GM23338 (cell line): ENCODE measurements around the gene RABGAP1L. TPM values are rescaled to one million over a fixed set of nuclear protein-coding genes. Genes with fewer than 3 reads are reported as not detected.

ENCODE experiments used
- ATAC-seq: fragments of 200-7000 bp; cut with Tn5 transposase; 3 replicates; pipeline ENCODE4 v1.9.1; 2020
- DNase-seq: peaks from one replicate; pipeline ENCODE4 v3.0.0-alpha.2; 2015; ENCODE audit warnings: low spot score
- H2AFZ ChIP-seq: fragments of 200-600 bp; sonication (generic); 2 replicates; pipeline ENCODE4 v1.8.0; 2016; ENCODE audit warnings: antibody characterized with exemption, mild to moderate bottlenecking, moderate library complexity
- H3F3A ChIP-seq: fragments of 200-600 bp; sonication (generic); replicated peaks from 2 replicates; pipeline ENCODE4 v1.8.0; 2017; ENCODE audit warnings: antibody characterized with exemption, mixed run types, low read depth
- H3K27ac ChIP-seq: fragments of 200-600 bp; sonication (generic); 2 replicates; pipeline ENCODE4 v1.6.1; 2016; ENCODE audit warnings: low read depth
- H3K27me3 ChIP-seq: fragments of 200-600 bp; sonication (generic); 2 replicates; pipeline ENCODE4 v1.8.0; 2016; ENCODE audit warnings: mild to moderate bottlenecking, mixed run types, moderate library complexity; ENCODE audit not compliant: insufficient read depth
- H3K36me3 ChIP-seq: fragments of 200-600 bp; sonication (generic); 2 replicates; pipeline ENCODE4 v1.8.0; 2016; ENCODE audit warnings: mild to moderate bottlenecking; ENCODE audit not compliant: insufficient read depth
- H3K4me1 ChIP-seq: fragments of 200-600 bp; sonication (generic); 2 replicates; pipeline ENCODE4 v1.8.0; 2016; ENCODE audit warnings: mild to moderate bottlenecking, moderate library complexity; ENCODE audit not compliant: insufficient read depth
- H3K4me2 ChIP-seq: fragments of 200-600 bp; sonication (generic); 2 replicates; pipeline ENCODE4 v1.7.1; 2017; ENCODE audit warnings: mixed run types
- H3K4me3 ChIP-seq: fragments of 200-600 bp; sonication (generic); 2 replicates; pipeline ENCODE4 v1.6.1; 2016; ENCODE audit warnings: mixed run types
- H3K79me2 ChIP-seq: fragments of 200-600 bp; sonication (generic); replicated peaks from 2 replicates; pipeline ENCODE4 v1.8.0; 2017; ENCODE audit warnings: mild to moderate bottlenecking; ENCODE audit not compliant: insufficient read depth
- H3K9me2 ChIP-seq: fragments of 200-600 bp; sonication (generic); 2 replicates; pipeline ENCODE4 v1.8.0; 2017; ENCODE audit not compliant: insufficient read depth
- H4K20me1 ChIP-seq: fragments of 200-600 bp; sonication (generic); replicated peaks from 2 replicates; pipeline ENCODE4 v1.8.0; 2017; ENCODE audit warnings: mild to moderate bottlenecking; ENCODE audit not compliant: insufficient read depth
- H3K27ac Mint-ChIP-seq: 2 replicates; pipeline ENCODE4 v1.8.0; 2020; ENCODE audit warnings: inconsistent platforms, mild to moderate bottlenecking, moderate library complexity, mixed read lengths
- H3K27me3 Mint-ChIP-seq: 3 replicates; pipeline ENCODE4 v1.8.0; 2022; ENCODE audit warnings: low read depth, mild to moderate bottlenecking, moderate library complexity, mixed read lengths, inconsistent platforms; ENCODE audit not compliant: insufficient read depth, poor library complexity
- H3K36me3 Mint-ChIP-seq: 3 replicates; pipeline ENCODE4 v1.8.0; 2021; ENCODE audit warnings: low read depth, mild to moderate bottlenecking, inconsistent platforms, moderate library complexity, mixed read lengths
- H3K4me1 Mint-ChIP-seq: 3 replicates; pipeline ENCODE4 v1.8.0; 2020; ENCODE audit warnings: mild to moderate bottlenecking, inconsistent platforms, mixed read lengths
- H3K4me3 Mint-ChIP-seq: 3 replicates; pipeline ENCODE4 v1.8.0; 2021; ENCODE audit warnings: moderate library complexity, mild to moderate bottlenecking, inconsistent platforms, mixed read lengths
- H3K9me3 Mint-ChIP-seq: 3 replicates; pipeline ENCODE4 v1.8.0; 2020; ENCODE audit warnings: moderate library complexity, mild to moderate bottlenecking, inconsistent platforms, mixed read lengths
- CREB1 ChIP-seq: fragments of 250-450 bp; sonication (Bioruptor Pico); IDR thresholded peaks from 2 replicates; pipeline ENCODE4 v1.5.0; 2020; ENCODE audit warnings: low read depth, mild to moderate bottlenecking, moderate library complexity
- EZH2 ChIP-seq: fragments of 200-600 bp; sonication (generic); IDR thresholded peaks from one replicate; pipeline ENCODE4 v1.8.0; 2017; ENCODE audit warnings: antibody characterized with exemption, mild to moderate bottlenecking, low read depth; ENCODE audit not compliant: unreplicated experiment
- EZH2phosphoT487 ChIP-seq: fragments of 200-600 bp; sonication (generic); IDR thresholded peaks from one replicate; pipeline ENCODE4 v1.8.1; 2018; ENCODE audit warnings: antibody characterized with exemption; ENCODE audit not compliant: unreplicated experiment
- NANOG ChIP-seq: IDR thresholded peaks from 2 replicates; pipeline ENCODE4 v1.6.1; 2016; ENCODE audit warnings: antibody characterized with exemption, borderline replicate concordance
- POLR2AphosphoS5 ChIP-seq: IDR thresholded peaks from 2 replicates; pipeline ENCODE4 v1.6.1; 2016; ENCODE audit warnings: antibody characterized with exemption, low read depth
- STAT1 ChIP-seq: IDR thresholded peaks from one replicate; pipeline ENCODE4 v1.6.1; 2016; ENCODE audit warnings: antibody characterized with exemption; ENCODE audit not compliant: unreplicated experiment
- ZNF114 ChIP-seq: fragments of 250-450 bp; sonication (Bioruptor Pico); IDR thresholded peaks from 2 replicates; pipeline ENCODE4 v1.5.0; 2020; ENCODE audit warnings: mild to moderate bottlenecking, moderate library complexity
- polyA plus RNA-seq: library from polyadenylated mRNA; unstranded; fragments of >200 nt; fragmentation: Nextera tagmentation; extraction: Ambion mirVana; gene quantifications from 2 replicates; pipeline ENCODE4 v1.2.1, GENCODE V29; 2016
- total RNA-seq: library from RNA; depleted of rRNA; stranded (reverse); fragments of >200 nt; shearing (Covaris generic); gene quantifications from 2 replicates; pipeline ENCODE4 v1.2.3, GENCODE V29; 2014
- TF ChIP-seq, protein P1 (sequence below), 2 experiments: fragments of 200-600 bp in 1 of 2; sonication (generic) in 1 of 2; conservative IDR thresholded peaks; 2 replicates each; pipeline versions ENCODE4 v1.5.1 to v1.6.1; 2016 to 2017; ENCODE audit warnings: antibody characterized with exemption in 2 of 2, low read depth in 2 of 2, mild to moderate bottlenecking in 2 of 2, moderate library complexity in 1 of 2
- TF ChIP-seq, protein P2 (sequence below): fragments of 250-450 bp; sonication (Bioruptor Pico); IDR thresholded peaks from 2 replicates; pipeline ENCODE4 v1.5.0; 2020; ENCODE audit warnings: mild to moderate bottlenecking, moderate library complexity
- TF ChIP-seq, protein P3 (sequence below): IDR thresholded peaks from 2 replicates; pipeline ENCODE4 v1.6.1; 2016; ENCODE audit warnings: antibody characterized with exemption

The RABGAP1L gene
- total and polyA plus RNA-seq, 2 experiments from 2014 or later = 83.2 to 136 TPM

DNA sequence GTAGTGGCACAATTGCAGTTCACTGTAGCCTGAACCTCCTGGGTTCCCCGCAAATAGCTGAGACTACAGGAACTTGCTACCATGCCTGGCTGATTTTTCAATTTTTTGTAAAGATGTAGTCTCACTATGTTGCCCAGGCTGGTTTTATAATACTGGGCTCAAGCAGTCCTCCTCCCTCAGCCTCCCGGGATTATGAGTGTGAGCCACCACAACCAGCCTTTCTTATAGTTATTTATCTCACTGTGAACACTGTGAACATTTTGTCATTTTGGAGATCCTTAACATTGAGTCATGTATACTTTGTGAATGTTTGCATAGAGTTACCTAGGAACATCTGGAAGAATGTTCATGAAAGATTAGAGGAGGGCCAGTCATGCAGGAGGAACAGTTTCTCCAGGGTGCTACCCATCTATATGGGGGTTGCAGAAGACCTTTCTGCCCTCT, 713.3 kb downstream of the RABGAP1L start:
- TF ChIP-seq ZNF114 (CRISPR knock-in tag) = no peak
- no peak for TF ChIP-seq EZH2phosphoT487
- TF ChIP-seq, protein P1, sequence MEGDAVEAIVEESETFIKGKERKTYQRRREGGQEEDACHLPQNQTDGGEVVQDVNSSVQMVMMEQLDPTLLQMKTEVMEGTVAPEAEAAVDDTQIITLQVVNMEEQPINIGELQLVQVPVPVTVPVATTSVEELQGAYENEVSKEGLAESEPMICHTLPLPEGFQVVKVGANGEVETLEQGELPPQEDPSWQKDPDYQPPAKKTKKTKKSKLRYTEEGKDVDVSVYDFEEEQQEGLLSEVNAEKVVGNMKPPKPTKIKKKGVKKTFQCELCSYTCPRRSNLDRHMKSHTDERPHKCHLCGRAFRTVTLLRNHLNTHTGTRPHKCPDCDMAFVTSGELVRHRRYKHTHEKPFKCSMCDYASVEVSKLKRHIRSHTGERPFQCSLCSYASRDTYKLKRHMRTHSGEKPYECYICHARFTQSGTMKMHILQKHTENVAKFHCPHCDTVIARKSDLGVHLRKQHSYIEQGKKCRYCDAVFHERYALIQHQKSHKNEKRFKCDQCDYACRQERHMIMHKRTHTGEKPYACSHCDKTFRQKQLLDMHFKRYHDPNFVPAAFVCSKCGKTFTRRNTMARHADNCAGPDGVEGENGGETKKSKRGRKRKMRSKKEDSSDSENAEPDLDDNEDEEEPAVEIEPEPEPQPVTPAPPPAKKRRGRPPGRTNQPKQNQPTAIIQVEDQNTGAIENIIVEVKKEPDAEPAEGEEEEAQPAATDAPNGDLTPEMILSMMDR (conservative IDR thresholded peaks at IDR 0.05; ENCODE audit: low read depth in 2 of 2) = no peak
- TF ChIP-seq CREB1 = no peak
- TF ChIP-seq, protein P2, sequence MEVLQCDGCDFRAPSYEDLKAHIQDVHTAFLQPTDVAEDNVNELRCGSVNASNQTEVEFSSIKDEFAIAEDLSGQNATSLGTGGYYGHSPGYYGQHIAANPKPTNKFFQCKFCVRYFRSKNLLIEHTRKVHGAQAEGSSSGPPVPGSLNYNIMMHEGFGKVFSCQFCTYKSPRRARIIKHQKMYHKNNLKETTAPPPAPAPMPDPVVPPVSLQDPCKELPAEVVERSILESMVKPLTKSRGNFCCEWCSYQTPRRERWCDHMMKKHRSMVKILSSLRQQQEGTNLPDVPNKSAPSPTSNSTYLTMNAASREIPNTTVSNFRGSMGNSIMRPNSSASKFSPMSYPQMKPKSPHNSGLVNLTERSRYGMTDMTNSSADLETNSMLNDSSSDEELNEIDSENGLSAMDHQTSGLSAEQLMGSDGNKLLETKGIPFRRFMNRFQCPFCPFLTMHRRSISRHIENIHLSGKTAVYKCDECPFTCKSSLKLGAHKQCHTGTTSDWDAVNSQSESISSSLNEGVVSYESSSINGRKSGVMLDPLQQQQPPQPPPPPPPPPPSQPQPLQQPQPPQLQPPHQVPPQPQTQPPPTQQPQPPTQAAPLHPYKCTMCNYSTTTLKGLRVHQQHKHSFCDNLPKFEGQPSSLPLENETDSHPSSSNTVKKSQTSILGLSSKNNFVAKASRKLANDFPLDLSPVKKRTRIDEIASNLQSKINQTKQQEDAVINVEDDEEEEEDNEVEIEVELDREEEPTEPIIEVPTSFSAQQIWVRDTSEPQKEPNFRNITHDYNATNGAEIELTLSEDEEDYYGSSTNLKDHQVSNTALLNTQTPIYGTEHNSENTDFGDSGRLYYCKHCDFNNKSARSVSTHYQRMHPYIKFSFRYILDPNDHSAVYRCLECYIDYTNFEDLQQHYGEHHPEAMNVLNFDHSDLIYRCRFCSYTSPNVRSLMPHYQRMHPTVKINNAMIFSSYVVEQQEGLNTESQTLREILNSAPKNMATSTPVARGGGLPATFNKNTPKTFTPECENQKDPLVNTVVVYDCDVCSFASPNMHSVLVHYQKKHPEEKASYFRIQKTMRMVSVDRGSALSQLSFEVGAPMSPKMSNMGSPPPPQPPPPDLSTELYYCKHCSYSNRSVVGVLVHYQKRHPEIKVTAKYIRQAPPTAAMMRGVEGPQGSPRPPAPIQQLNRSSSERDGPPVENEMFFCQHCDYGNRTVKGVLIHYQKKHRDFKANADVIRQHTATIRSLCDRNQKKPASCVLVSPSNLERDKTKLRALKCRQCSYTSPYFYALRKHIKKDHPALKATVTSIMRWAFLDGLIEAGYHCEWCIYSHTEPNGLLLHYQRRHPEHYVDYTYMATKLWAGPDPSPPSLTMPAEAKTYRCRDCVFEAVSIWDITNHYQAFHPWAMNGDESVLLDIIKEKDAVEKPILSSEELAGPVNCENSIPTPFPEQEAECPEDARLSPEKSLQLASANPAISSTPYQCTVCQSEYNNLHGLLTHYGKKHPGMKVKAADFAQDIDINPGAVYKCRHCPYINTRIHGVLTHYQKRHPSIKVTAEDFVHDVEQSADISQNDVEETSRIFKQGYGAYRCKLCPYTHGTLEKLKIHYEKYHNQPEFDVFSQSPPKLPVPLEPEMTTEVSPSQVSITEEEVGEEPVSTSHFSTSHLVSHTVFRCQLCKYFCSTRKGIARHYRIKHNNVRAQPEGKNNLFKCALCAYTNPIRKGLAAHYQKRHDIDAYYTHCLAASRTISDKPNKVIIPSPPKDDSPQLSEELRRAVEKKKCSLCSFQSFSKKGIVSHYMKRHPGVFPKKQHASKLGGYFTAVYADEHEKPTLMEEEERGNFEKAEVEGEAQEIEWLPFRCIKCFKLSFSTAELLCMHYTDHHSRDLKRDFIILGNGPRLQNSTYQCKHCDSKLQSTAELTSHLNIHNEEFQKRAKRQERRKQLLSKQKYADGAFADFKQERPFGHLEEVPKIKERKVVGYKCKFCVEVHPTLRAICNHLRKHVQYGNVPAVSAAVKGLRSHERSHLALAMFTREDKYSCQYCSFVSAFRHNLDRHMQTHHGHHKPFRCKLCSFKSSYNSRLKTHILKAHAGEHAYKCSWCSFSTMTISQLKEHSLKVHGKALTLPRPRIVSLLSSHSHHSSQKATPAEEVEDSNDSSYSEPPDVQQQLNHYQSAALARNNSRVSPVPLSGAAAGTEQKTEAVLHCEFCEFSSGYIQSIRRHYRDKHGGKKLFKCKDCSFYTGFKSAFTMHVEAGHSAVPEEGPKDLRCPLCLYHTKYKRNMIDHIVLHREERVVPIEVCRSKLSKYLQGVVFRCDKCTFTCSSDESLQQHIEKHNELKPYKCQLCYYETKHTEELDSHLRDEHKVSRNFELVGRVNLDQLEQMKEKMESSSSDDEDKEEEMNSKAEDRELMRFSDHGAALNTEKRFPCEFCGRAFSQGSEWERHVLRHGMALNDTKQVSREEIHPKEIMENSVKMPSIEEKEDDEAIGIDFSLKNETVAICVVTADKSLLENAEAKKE (CRISPR knock-in tag) = no peak
- TF ChIP-seq, protein P3, sequence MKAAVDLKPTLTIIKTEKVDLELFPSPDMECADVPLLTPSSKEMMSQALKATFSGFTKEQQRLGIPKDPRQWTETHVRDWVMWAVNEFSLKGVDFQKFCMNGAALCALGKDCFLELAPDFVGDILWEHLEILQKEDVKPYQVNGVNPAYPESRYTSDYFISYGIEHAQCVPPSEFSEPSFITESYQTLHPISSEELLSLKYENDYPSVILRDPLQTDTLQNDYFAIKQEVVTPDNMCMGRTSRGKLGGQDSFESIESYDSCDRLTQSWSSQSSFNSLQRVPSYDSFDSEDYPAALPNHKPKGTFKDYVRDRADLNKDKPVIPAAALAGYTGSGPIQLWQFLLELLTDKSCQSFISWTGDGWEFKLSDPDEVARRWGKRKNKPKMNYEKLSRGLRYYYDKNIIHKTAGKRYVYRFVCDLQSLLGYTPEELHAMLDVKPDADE = no peak
- TF ChIP-seq EZH2 = no peak
- no peak for TF ChIP-seq NANOG
- no peak for TF ChIP-seq STAT1
- TF ChIP-seq POLR2AphosphoS5 = no peak
- Mint-ChIP-seq H3K27ac (peak overlapping the region; percentile 93), H3K9me3 (peaks cover 4% of the 10 kb centered on the region; the same call in 2 of the 3 replicates), H3K27me3 (peaks cover 12% of the 10 kb centered on the region), H3K36me3 (peaks cover 26% of the 10 kb centered on the region), H3K4me1 (peaks cover 37% of the 10 kb centered on the region), H3K4me3 (0 out of 3 replicates have a peak overlapping the region, but pooled peaks have one; percentile 40)
- ATAC-seq = peak; percentile 16
- Histone ChIP-seq H3K27ac (peak overlapping the region; percentile 94), H3K4me2 (peak overlapping the region; percentile 36; the same call in 1 of the 2 replicates), H3K79me2 (peaks cover 32% of the 10 kb centered on the region), H3K27me3 (no peaks in the 10 kb centered on the region), H4K20me1 (no peaks in the 10 kb centered on the region), H3K9me2 (no peaks in the 10 kb centered on the region), H2AFZ (no peak overlapping the region), H3K4me1 (peaks cover 35% of the 10 kb centered on the region), H3K4me3 (no peak overlapping the region), H3K36me3 (no peaks in the 10 kb centered on the region; the same call in 1 of the 2 replicates), H3F3A (no peaks in the 10 kb centered on the region)
- DNase-seq = peak; percentile 18
